ENCODE results near the gene DERL3.

- TF ChIP-seq EZH2 (IDR thresholded peaks at IDR 0.05; ENCODE audit: insufficient read depth, poor library complexity, severe bottlenecking), result no peak
- TF ChIP-seq EZH2phosphoT487 (IDR thresholded peaks at IDR 0.05; ENCODE audit: insufficient read depth, low read depth), result no peak
Observed at GRCh38 chr22:23883658-23884057, 44.9 kb upstream of the DERL3 start.

All from GM23248 (cell line).